Liver (tissue), 9 donors: ENCODE data around the gene CUEDC1. TPM values are rescaled to one million over a fixed set of nuclear protein-coding genes. Genes with fewer than 3 reads are reported as not detected.

Experiments
- DNase-seq: peaks from one replicate; pipeline ENCODE4 v3.0.0-alpha.2; 2017; ENCODE audit warnings: low spot score
- H3K27ac ChIP-seq, 2 donors: one replicate each; pipeline ENCODE4 v1.7.0; 2013; ENCODE audit warnings: inconsistent platforms in 2 of 2, low read length in 2 of 2, control low read depth in 1 of 2, low read depth in 1 of 2, mild to moderate bottlenecking in 1 of 2
- H3K27me3 ChIP-seq, 4 donors: one replicate each; pipeline versions ENCODE4 v1.6.1 to v1.7.0; 2013; ENCODE audit warnings: low read length in 3 of 4, inconsistent platforms in 1 of 4, mild to moderate bottlenecking in 1 of 4, moderate library complexity in 1 of 4; ENCODE audit not compliant: control insufficient read depth in 4 of 4, insufficient read depth in 4 of 4
- H3K36me3 ChIP-seq, 4 donors: one replicate each; pipeline versions ENCODE4 v1.6.1 to v1.7.0; 2013; ENCODE audit warnings: low read length in 3 of 4, mild to moderate bottlenecking in 3 of 4, low read depth in 1 of 4, moderate library complexity in 1 of 4; ENCODE audit not compliant: control insufficient read depth in 4 of 4, insufficient read depth in 3 of 4
- H3K4me1 ChIP-seq, 4 donors: one replicate each; pipeline versions ENCODE4 v1.6.1 to v1.7.0; 2013; ENCODE audit warnings: low read length in 3 of 4, mild to moderate bottlenecking in 3 of 4, moderate library complexity in 1 of 4; ENCODE audit not compliant: control insufficient read depth in 4 of 4, insufficient read depth in 4 of 4
- H3K4me3 ChIP-seq, 3 donors: one replicate each; pipeline versions ENCODE4 v1.6.1 to v1.7.0; 2013; ENCODE audit warnings: low read length in 3 of 3, control low read depth in 1 of 3, low read depth in 1 of 3, mild to moderate bottlenecking in 1 of 3
- H3K9ac ChIP-seq, 2 donors: one replicate each; pipeline ENCODE4 v1.7.0; 2013; ENCODE audit warnings: low read length in 2 of 2, mild to moderate bottlenecking in 2 of 2, moderate library complexity in 2 of 2, control low read depth in 1 of 2, low read depth in 1 of 2
- H3K9me3 ChIP-seq, 4 donors: one replicate each; pipeline versions ENCODE4 v1.6.1 to v1.7.0; 2013; ENCODE audit warnings: low read length in 3 of 4; ENCODE audit not compliant: control insufficient read depth in 4 of 4
- ATF3 ChIP-seq: IDR thresholded peaks from 2 replicates; pipeline ENCODE4 v1.6.1; 2016; ENCODE audit warnings: antibody characterized with exemption
- EGR1 ChIP-seq, 2 donors: IDR thresholded peaks; 2 replicates each; pipeline ENCODE4 v1.6.1; 2016 to 2018; ENCODE audit warnings: antibody characterized with exemption in 2 of 2, low read depth in 2 of 2
- FOXA1 ChIP-seq: IDR thresholded peaks from 2 replicates; pipeline ENCODE4 v1.6.1; 2016; ENCODE audit warnings: antibody characterized with exemption
- FOXA2 ChIP-seq: IDR thresholded peaks from 2 replicates; pipeline ENCODE4 v1.6.1; 2016; ENCODE audit warnings: antibody characterized with exemption
- GABPA ChIP-seq, 2 donors: IDR thresholded peaks in 1 of 2; conservative IDR thresholded peaks in 1 of 2; 2 replicates each; pipeline ENCODE4 v1.6.1; 2016; ENCODE audit warnings: antibody characterized with exemption in 2 of 2, mild to moderate bottlenecking in 1 of 2, moderate library complexity in 1 of 2
- HNF4A ChIP-seq, 2 donors: conservative IDR thresholded peaks; 2 replicates each; pipeline ENCODE4 v1.6.1; 2016; ENCODE audit warnings: antibody characterized with exemption in 2 of 2, mild to moderate bottlenecking in 2 of 2
- HNF4G ChIP-seq: IDR thresholded peaks from 2 replicates; pipeline ENCODE4 v1.6.1; 2016; ENCODE audit warnings: antibody characterized with exemption
- JUND ChIP-seq, 2 donors: IDR thresholded peaks; 2 replicates each; pipeline ENCODE4 v1.6.1; 2016; ENCODE audit warnings: antibody characterized with exemption in 2 of 2
- NR2F2 ChIP-seq: IDR thresholded peaks from 2 replicates; pipeline ENCODE4 v1.6.1; 2016; ENCODE audit warnings: antibody characterized with exemption
- RAD21 ChIP-seq, 2 donors: IDR thresholded peaks; 2 replicates each; pipeline ENCODE4 v1.6.1; 2016; ENCODE audit warnings: antibody characterized with exemption in 2 of 2, mild to moderate bottlenecking in 2 of 2
- REST ChIP-seq: IDR thresholded peaks from 2 replicates; pipeline ENCODE4 v1.6.1; 2016; ENCODE audit warnings: antibody characterized with exemption, mild to moderate bottlenecking
- RXRA ChIP-seq, 2 donors: IDR thresholded peaks; 2 replicates each; pipeline ENCODE4 v1.6.1; 2017 to 2018; ENCODE audit warnings: antibody characterized with exemption in 2 of 2, mild to moderate bottlenecking in 1 of 2
- SP1 ChIP-seq: IDR thresholded peaks from 2 replicates; pipeline ENCODE4 v1.6.1; 2018; ENCODE audit warnings: antibody characterized with exemption, mild to moderate bottlenecking
- TAF1 ChIP-seq: conservative IDR thresholded peaks from 2 replicates; pipeline ENCODE4 v1.6.1; 2016; ENCODE audit warnings: antibody characterized with exemption, mild to moderate bottlenecking
- YY1 ChIP-seq: IDR thresholded peaks from 2 replicates; pipeline ENCODE4 v1.6.1; 2016; ENCODE audit warnings: antibody characterized with exemption, mild to moderate bottlenecking
- WGBS: extraction: QIAGEN DNeasy Blood & Tissue Kit; methylation state at CpG from one replicate; pipeline ENCODE4 v1.1.7; 2013; 5-methylcytosine and 5-hydroxymethylcytosine counted together
- polyA plus RNA-seq, 2 donors: library from polyadenylated mRNA; stranded (reverse) in 1 of 2; unstranded in 1 of 2; fragments of 200-250 nt in 1 of 2; fragments of >200 nt in 1 of 2; fragmentation: Nextera tagmentation in 1 of 2; extraction: Ambion mirVana in 1 of 2; gene quantifications; one replicate each; pipeline versions ENCODE4 v1.2.1 to v1.2.3, GENCODE V29; 2013 to 2015
- total RNA-seq, 2 donors: library from RNA; depleted of rRNA; stranded (reverse); fragments of >200 nt; gene quantifications; one replicate each; pipeline ENCODE4 v1.2.3, GENCODE V29; 2014
- TF ChIP-seq, protein P1 (sequence below): fragments of 150-350 bp; IDR thresholded peaks from 2 replicates; pipeline ENCODE4 v1.5.1; 2017; ENCODE audit warnings: improper control_type of control experiment, low read depth, low read length; ENCODE audit not compliant: missing input control
- TF ChIP-seq, protein P2 (sequence below): IDR thresholded peaks from 2 replicates; pipeline ENCODE4 v1.6.1; 2016; ENCODE audit warnings: antibody characterized with exemption
- TF ChIP-seq, protein P3 (sequence below): IDR thresholded peaks from 2 replicates; pipeline ENCODE4 v1.6.1; 2016; ENCODE audit warnings: antibody characterized with exemption
- donor health status: healthy.
- donor health status: healthy.
- donor health status: healthy.
- donor health status: healthy.
- donor health status: healthy.

CUEDC1 gene
- total and polyA plus RNA-seq, 4 donors, result 2.6 to 4.9 (median 3.4) TPM

GRCh38 chr17:57966246-57966645, 11.0 kb upstream of the CUEDC1 start:
- H3K36me3 ChIP-seq, result no peaks in the 10 kb centered on the region
- H3K27ac ChIP-seq, result no peak overlapping the region
- no peaks in the 10 kb centered on the region for H3K9me3 ChIP-seq
- TF ChIP-seq HNF4A (conservative IDR thresholded peaks at IDR 0.05) (no peak), REST (no peak), GABPA (IDR thresholded peaks at IDR 0.05 in 1 of 2, conservative IDR thresholded peaks at IDR 0.05 in 1 of 2) (no peak), NR2F2 (no peak)
- no peak overlapping the region for H3K4me3 ChIP-seq
- H3K9ac ChIP-seq, result no peak overlapping the region
- 93% methylated on average over 5 of the region's 5 CpGs for WGBS
- DNase-seq, result no peak
- H3K4me1 ChIP-seq, result peaks cover 0 to under 1% (median 0%) of the 10 kb centered on the region in 4 donors
- no peaks in the 10 kb centered on the region for H3K27me3 ChIP-seq

GRCh38 chr17:57965521-57966160, 10.4 kb upstream of the CUEDC1 start:
- H3K27me3 ChIP-seq, result no peaks in the 10 kb centered on the region
- no peak for DNase-seq
- no peaks in the 10 kb centered on the region for H3K4me1 ChIP-seq
- no peak overlapping the region for H3K4me3 ChIP-seq
- WGBS, result 90% methylated on average over 26 of the region's 26 CpGs
- H3K36me3 ChIP-seq, result no peaks in the 10 kb centered on the region
- TF ChIP-seq RAD21 (IDR thresholded peaks at IDR 0.05), result no peak
- no peak for TF ChIP-seq ATF3
- TF ChIP-seq FOXA2, result no peak
- no peak for TF ChIP-seq FOXA1
- TF ChIP-seq, protein P1, sequence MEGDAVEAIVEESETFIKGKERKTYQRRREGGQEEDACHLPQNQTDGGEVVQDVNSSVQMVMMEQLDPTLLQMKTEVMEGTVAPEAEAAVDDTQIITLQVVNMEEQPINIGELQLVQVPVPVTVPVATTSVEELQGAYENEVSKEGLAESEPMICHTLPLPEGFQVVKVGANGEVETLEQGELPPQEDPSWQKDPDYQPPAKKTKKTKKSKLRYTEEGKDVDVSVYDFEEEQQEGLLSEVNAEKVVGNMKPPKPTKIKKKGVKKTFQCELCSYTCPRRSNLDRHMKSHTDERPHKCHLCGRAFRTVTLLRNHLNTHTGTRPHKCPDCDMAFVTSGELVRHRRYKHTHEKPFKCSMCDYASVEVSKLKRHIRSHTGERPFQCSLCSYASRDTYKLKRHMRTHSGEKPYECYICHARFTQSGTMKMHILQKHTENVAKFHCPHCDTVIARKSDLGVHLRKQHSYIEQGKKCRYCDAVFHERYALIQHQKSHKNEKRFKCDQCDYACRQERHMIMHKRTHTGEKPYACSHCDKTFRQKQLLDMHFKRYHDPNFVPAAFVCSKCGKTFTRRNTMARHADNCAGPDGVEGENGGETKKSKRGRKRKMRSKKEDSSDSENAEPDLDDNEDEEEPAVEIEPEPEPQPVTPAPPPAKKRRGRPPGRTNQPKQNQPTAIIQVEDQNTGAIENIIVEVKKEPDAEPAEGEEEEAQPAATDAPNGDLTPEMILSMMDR, result no peak
- TF ChIP-seq RXRA (IDR thresholded peaks at IDR 0.05), result no peak
- no peak for TF ChIP-seq JUND (IDR thresholded peaks at IDR 0.05)
- TF ChIP-seq TAF1, result no peak
- TF ChIP-seq, protein P2, sequence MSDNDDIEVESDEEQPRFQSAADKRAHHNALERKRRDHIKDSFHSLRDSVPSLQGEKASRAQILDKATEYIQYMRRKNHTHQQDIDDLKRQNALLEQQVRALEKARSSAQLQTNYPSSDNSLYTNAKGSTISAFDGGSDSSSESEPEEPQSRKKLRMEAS, result no peak
- TF ChIP-seq HNF4G, result no peak
- TF ChIP-seq, protein P3, sequence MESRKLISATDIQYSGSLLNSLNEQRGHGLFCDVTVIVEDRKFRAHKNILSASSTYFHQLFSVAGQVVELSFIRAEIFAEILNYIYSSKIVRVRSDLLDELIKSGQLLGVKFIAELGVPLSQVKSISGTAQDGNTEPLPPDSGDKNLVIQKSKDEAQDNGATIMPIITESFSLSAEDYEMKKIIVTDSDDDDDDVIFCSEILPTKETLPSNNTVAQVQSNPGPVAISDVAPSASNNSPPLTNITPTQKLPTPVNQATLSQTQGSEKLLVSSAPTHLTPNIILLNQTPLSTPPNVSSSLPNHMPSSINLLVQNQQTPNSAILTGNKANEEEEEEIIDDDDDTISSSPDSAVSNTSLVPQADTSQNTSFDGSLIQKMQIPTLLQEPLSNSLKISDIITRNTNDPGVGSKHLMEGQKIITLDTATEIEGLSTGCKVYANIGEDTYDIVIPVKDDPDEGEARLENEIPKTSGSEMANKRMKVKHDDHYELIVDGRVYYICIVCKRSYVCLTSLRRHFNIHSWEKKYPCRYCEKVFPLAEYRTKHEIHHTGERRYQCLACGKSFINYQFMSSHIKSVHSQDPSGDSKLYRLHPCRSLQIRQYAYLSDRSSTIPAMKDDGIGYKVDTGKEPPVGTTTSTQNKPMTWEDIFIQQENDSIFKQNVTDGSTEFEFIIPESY, result no peak
- no peak for TF ChIP-seq GABPA (IDR thresholded peaks at IDR 0.05 in 1 of 2, conservative IDR thresholded peaks at IDR 0.05 in 1 of 2)
- TF ChIP-seq SP1, result no peak
- TF ChIP-seq YY1, result no peak
- no peak for TF ChIP-seq REST
- no peak for TF ChIP-seq NR2F2
- TF ChIP-seq EGR1 (IDR thresholded peaks at IDR 0.05; ENCODE audit: low read depth in 2 of 2), result no peak
- TF ChIP-seq HNF4A (conservative IDR thresholded peaks at IDR 0.05), result no peak
- H3K27ac ChIP-seq, result no peak overlapping the region
- H3K9me3 ChIP-seq, result no peaks in the 10 kb centered on the region
- no peak overlapping the region for H3K9ac ChIP-seq
